Midbrain (tissue), 1 donor: Measurements from ENCODE around the gene SPRR2D.
"Not testable (repeated sequence)": the region's sequence is repeated elsewhere in the genome, so short reads cannot be mapped to it uniquely, and the experiment has no call there.

Source experiments
- DNase-seq: peaks from one replicate; lab custom pipeline; 2025; lab: John Stamatoyannopoulos, UW

Gene SPRR2D

DNA sequence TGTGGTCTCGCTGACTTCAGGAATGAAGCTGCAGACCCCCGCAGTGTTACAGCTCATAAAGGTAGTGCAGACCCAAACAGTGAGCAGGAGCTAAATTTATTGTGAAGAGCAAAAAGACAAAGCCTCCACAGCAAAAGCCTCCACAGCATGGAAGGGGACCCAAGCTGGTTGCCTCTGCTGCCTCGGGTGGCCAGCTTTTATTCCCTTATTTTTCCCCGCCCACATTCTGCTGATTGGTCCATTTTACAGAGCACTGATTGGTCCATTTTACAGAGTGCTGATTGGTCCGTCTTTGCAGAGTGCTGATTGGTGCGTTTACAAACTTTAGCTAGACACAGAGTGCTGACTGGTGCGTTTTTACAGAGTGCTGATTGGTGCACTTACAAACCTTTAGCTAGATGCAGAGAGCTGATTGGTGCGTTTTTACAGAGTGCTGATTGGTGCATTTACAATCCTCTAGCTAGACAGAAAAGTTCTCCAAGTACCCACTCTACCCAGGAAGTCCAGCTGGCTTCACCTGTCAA lies 29.6 kb downstream of the SPRR2D start:
- DNase-seq: not testable (repeated sequence)

DNA sequence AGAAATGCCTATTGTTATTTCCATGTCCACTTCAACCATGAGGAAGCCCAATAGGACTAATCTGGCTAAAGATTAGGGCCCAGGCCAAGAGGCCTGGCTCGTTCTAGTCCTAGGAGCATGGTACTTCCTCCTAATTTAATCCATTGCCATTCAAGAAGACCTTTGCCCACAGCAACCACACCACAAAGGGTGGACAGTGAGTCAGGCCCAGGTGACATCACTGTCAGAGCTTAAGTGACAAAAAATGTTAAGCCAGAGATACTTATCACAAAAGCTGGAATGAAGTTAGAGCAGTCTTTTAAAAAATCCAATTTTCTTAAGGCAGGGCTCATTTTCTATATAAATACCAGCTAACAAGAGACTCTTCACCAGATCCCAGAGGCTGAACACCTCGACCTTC lies 39.5 kb downstream of the SPRR2D start, which contains the start of gene SPRR3:
SPRR3 (plus strand) TSS at position 368 of the 400 bp plus-strand sequence. CDS start 1,272 bp downstream, outside the sequence.
- DNase-seq: no peak

DNA sequence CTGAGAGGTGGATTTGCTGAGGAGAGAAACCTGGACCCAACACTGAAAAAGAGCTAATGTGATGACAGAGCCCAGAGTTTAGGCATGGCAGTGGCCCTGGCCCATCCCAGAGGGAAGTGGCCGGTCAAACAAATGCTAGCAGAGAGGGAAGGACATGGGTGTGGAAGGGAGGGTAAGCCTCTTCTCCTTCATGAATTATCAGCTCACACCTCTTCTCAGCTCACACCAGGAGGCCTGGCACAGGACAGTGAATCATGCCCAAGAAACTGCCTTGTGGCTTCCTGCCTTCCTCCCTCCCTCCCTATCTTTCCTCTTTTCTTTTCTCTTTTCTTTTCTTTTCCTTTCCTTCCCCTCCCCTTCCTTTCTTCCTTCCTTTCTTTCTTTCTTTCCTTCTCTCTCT lies 40.6 kb downstream of the SPRR2D start:
- no peak for DNase-seq

DNA sequence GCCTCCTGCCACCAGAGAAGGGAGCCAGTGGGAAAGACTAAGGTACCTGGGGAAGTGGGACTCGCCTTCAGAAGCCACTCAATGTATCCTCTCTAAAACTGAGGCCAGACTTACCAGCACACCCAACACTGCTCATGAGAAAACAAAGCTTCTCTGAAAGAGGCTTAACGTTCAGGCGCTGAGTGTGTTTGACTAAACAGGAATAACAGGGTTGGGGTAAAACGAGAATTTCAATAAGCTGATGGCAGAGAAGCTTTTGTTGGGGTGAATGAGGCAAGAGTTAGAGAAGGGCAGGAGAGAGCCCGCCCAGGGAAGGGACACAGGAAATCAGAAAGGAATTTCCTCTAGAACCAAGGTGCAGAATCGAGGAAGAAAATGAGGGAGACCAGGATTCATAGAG lies 41.1 kb downstream of the SPRR2D start:
- no peak for DNase-seq

DNA sequence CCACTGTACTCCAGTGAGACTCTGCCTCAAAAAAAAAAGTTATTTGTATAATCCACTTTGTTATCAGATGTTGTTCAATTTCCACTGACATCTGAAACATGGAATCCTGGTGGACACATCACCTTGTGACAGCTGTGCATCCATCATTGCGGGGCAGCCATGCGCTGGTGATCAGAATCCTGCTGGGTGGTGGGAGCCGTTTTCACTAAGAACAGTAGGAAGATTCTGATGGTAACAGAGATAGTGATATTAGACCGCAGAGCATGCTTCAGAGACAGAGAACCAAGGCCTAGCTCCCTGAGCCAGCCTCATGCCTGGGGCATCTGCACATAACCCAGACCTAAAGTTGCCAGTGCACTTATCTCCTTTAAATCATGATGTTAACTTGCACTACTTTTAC lies 42.4 kb downstream of the SPRR2D start:
- no peak for DNase-seq

DNA sequence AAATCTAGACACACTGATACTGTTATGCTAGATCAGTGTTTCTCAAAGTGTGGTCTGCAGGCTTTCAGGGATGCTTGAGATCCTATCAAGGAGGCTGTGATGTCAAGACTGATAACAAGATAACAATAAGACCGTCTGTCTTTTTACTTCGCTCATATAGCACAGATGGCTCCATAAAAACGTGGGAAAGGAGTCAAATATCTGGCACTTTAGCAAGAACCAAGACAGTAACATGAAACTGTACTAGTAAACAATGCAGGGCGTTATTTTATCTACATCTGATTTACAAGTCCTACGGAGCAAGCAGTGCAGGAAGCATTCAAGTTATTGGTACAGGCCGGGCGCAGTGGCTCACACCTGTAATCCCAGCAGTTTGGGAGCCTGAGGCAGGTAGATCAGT lies 43.0 kb downstream of the SPRR2D start:
- no peak for DNase-seq

DNA sequence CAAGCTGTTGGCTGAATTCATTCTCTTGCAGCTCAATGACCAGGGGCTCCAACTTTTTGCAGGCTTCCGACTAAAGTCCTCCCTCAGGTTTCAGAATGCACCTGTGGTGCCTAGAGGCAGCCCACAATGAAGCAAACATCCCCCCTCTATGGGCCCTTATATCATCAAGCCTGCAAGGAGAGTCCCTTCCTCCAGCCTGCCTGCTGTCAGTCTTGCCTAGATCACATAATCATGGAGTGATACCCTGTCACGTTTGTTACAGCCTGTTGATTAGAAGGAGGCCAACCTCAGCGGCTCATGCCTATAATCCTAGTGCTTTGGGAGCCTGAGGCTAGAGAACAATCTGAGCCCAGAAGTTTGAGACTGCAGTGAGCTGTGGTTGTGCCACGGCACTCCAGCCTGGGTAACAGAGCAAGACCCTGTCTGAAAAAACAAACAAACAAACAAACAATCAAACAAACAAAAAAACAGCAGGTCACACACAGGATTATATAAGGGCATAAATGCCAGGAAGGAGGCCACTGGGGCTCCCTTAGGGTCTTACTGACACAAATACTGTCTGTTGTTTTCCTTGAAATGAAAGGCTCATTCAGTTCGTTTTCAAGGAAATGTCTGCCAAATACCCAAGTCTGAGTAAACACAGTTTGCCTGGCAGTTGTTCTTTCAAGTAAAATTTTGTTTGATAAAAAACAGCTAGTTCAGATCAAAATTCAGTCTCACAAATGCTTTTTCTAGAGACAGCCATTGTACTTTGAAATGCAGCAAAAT lies 44.1 kb downstream of the SPRR2D start:
- DNase-seq: peak; percentile 44

DNA sequence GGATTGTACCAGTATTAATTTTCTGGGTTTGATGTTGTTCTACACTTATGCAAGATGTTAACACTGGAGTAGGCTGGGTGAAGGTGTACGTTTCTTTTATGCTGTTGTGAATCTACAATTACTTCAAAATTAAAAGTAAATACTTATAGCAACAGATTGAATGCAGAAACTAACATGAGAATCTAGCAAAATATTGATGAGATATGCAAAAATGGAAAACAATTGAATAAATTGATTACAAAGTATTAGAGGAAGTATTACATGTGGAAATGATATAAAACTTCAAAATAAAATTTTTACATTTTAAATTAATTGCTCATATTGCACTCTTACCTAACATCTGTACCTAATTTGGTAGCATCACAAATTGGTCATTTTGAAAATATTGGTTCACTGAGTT lies 45.1 kb downstream of the SPRR2D start:
- no peak for DNase-seq

DNA sequence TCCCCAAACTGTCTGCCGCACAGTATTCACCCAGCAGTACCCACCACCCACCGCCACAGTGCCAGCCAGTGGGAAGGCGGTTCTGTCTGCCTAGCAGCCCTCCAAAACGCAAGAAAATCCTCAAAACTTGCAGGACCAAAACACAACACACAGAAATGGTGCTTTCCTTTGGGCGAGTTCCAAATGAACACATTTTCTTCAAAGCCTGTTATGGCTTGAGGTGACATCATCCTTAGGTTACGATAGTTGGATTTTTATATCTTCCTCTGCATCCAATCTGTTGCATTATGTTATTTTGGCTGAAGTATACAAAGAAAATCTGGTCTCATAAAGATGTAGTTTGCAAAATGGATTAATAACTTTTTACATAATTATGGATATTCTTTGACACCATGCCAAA lies 47.7 kb downstream of the SPRR2D start:
- no peak for DNase-seq
